Measurements from ENCODE around the gene SCN2B. TPM values are rescaled to one million over a fixed set of nuclear protein-coding genes. Genes with fewer than 3 reads are reported as not detected.

The SCN2B gene
- total RNA-seq, 1 experiment from 2014 or later = 0.20 TPM

DNA sequence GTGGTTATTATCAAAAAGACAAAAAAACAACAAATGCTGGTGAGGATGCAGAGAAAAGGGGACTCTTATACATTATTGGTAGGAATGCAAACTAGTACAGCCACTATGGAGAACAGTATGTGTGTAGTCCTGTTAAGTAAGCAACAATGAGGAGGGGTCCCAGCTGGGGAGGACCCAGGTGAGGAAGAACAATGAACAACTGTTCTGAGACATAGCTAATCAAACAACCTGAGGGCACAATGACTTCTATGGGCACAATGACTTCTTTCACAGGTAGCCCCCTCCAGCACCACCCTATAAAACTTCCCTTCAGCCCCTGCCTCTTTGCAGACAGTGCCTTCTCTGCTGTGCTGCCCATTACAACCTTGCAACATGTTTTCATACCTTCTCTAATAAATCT is 42.8 kb upstream of the SCN2B start:
- Mint-ChIP-seq H3K9me3 (peaks cover 4% of the 10 kb centered on the region), H3K4me3 (no peak overlapping the region), H3K36me3 (no peaks in the 10 kb centered on the region), H3K4me1 (peaks cover 7% of the 10 kb centered on the region; the same call in 1 of the 2 replicates), H3K27me3 (ENCODE audit: low read depth) (peaks cover 6% of the 10 kb centered on the region), H3K27ac (no peak overlapping the region)
- CTCF ChIA-PET = interaction anchor here (2.4 kb wide), 1 partner anchor 21 kb away, joined by 9 read pairs; no protein-coding TSS in a partner anchor
- DNase-seq (ENCODE audit: low spot score) = no peak
- ATAC-seq = no peak
- no peak for TF ChIP-seq ATF1 (CRISPR knock-in tag; IDR thresholded peaks at IDR 0.05)
- TF ChIP-seq, protein P1, sequence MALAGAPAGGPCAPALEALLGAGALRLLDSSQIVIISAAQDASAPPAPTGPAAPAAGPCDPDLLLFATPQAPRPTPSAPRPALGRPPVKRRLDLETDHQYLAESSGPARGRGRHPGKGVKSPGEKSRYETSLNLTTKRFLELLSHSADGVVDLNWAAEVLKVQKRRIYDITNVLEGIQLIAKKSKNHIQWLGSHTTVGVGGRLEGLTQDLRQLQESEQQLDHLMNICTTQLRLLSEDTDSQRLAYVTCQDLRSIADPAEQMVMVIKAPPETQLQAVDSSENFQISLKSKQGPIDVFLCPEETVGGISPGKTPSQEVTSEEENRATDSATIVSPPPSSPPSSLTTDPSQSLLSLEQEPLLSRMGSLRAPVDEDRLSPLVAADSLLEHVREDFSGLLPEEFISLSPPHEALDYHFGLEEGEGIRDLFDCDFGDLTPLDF (CRISPR knock-in tag; IDR thresholded peaks at IDR 0.05) = no peak
- TF ChIP-seq, protein P2, sequence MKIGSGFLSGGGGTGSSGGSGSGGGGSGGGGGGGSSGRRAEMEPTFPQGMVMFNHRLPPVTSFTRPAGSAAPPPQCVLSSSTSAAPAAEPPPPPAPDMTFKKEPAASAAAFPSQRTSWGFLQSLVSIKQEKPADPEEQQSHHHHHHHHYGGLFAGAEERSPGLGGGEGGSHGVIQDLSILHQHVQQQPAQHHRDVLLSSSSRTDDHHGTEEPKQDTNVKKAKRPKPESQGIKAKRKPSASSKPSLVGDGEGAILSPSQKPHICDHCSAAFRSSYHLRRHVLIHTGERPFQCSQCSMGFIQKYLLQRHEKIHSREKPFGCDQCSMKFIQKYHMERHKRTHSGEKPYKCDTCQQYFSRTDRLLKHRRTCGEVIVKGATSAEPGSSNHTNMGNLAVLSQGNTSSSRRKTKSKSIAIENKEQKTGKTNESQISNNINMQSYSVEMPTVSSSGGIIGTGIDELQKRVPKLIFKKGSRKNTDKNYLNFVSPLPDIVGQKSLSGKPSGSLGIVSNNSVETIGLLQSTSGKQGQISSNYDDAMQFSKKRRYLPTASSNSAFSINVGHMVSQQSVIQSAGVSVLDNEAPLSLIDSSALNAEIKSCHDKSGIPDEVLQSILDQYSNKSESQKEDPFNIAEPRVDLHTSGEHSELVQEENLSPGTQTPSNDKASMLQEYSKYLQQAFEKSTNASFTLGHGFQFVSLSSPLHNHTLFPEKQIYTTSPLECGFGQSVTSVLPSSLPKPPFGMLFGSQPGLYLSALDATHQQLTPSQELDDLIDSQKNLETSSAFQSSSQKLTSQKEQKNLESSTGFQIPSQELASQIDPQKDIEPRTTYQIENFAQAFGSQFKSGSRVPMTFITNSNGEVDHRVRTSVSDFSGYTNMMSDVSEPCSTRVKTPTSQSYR (CRISPR knock-in tag; IDR thresholded peaks at IDR 0.05) = no peak
- TF ChIP-seq, protein P3, sequence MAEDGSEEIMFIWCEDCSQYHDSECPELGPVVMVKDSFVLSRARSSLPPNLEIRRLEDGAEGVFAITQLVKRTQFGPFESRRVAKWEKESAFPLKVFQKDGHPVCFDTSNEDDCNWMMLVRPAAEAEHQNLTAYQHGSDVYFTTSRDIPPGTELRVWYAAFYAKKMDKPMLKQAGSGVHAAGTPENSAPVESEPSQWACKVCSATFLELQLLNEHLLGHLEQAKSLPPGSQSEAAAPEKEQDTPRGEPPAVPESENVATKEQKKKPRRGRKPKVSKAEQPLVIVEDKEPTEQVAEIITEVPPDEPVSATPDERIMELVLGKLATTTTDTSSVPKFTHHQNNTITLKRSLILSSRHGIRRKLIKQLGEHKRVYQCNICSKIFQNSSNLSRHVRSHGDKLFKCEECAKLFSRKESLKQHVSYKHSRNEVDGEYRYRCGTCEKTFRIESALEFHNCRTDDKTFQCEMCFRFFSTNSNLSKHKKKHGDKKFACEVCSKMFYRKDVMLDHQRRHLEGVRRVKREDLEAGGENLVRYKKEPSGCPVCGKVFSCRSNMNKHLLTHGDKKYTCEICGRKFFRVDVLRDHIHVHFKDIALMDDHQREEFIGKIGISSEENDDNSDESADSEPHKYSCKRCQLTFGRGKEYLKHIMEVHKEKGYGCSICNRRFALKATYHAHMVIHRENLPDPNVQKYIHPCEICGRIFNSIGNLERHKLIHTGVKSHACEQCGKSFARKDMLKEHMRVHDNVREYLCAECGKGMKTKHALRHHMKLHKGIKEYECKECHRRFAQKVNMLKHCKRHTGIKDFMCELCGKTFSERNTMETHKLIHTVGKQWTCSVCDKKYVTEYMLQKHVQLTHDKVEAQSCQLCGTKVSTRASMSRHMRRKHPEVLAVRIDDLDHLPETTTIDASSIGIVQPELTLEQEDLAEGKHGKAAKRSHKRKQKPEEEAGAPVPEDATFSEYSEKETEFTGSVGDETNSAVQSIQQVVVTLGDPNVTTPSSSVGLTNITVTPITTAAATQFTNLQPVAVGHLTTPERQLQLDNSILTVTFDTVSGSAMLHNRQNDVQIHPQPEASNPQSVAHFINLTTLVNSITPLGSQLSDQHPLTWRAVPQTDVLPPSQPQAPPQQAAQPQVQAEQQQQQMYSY (CRISPR knock-in tag; IDR thresholded peaks at IDR 0.05) = no peak
- TF ChIP-seq, protein P4, sequence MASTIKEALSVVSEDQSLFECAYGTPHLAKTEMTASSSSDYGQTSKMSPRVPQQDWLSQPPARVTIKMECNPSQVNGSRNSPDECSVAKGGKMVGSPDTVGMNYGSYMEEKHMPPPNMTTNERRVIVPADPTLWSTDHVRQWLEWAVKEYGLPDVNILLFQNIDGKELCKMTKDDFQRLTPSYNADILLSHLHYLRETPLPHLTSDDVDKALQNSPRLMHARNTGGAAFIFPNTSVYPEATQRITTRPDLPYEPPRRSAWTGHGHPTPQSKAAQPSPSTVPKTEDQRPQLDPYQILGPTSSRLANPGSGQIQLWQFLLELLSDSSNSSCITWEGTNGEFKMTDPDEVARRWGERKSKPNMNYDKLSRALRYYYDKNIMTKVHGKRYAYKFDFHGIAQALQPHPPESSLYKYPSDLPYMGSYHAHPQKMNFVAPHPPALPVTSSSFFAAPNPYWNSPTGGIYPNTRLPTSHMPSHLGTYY (CRISPR knock-in tag; IDR thresholded peaks at IDR 0.05) = no peak
- POLR2A ChIA-PET = no interaction called here

DNA sequence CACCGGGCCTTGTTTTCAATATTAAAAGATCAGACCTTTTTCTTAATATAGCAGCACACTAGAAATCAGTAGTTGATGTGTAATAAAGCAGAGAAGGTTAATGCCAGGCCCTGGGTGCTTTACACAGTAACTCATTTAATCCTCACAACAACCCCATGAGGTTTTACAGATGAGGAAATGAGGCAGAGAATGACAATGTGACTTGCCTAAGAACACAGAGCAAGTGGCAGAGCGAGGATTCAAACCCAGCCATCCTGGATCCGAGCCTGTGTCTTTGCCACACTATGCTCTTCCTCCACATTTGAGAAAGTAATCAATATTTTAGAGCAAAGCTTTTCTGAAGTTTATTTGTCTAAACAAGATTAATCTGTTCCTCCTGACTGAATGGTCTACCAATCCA is 41.1 kb upstream of the SCN2B start:
- peaks cover 4% of the 10 kb centered on the region for H3K9me3 Mint-ChIP-seq
- POLR2A ChIA-PET = no interaction called here
- no peaks in the 10 kb centered on the region for H3K36me3 Mint-ChIP-seq
- no peak overlapping the region for H3K27ac Mint-ChIP-seq
- H3K4me1 Mint-ChIP-seq = peaks cover 24% of the 10 kb centered on the region
- H3K4me3 Mint-ChIP-seq = no peak overlapping the region
- H3K27me3 Mint-ChIP-seq (ENCODE audit: low read depth) = peaks cover 6% of the 10 kb centered on the region
- CTCF ChIA-PET = no interaction called here
- no peak for DNase-seq (ENCODE audit: low spot score)
- no peak for ATAC-seq
- TF ChIP-seq, protein P5, sequence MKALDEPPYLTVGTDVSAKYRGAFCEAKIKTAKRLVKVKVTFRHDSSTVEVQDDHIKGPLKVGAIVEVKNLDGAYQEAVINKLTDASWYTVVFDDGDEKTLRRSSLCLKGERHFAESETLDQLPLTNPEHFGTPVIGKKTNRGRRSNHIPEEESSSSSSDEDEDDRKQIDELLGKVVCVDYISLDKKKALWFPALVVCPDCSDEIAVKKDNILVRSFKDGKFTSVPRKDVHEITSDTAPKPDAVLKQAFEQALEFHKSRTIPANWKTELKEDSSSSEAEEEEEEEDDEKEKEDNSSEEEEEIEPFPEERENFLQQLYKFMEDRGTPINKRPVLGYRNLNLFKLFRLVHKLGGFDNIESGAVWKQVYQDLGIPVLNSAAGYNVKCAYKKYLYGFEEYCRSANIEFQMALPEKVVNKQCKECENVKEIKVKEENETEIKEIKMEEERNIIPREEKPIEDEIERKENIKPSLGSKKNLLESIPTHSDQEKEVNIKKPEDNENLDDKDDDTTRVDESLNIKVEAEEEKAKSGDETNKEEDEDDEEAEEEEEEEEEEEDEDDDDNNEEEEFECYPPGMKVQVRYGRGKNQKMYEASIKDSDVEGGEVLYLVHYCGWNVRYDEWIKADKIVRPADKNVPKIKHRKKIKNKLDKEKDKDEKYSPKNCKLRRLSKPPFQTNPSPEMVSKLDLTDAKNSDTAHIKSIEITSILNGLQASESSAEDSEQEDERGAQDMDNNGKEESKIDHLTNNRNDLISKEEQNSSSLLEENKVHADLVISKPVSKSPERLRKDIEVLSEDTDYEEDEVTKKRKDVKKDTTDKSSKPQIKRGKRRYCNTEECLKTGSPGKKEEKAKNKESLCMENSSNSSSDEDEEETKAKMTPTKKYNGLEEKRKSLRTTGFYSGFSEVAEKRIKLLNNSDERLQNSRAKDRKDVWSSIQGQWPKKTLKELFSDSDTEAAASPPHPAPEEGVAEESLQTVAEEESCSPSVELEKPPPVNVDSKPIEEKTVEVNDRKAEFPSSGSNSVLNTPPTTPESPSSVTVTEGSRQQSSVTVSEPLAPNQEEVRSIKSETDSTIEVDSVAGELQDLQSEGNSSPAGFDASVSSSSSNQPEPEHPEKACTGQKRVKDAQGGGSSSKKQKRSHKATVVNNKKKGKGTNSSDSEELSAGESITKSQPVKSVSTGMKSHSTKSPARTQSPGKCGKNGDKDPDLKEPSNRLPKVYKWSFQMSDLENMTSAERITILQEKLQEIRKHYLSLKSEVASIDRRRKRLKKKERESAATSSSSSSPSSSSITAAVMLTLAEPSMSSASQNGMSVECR (CRISPR knock-in tag; IDR thresholded peaks at IDR 0.05; ENCODE audit: borderline replicate concordance) = no peak
- no peak for TF ChIP-seq PRRX2 (CRISPR knock-in tag; IDR thresholded peaks at IDR 0.05)
- no peak for TF ChIP-seq GTF2I (CRISPR knock-in tag; conservative IDR thresholded peaks at IDR 0.05)
- TF ChIP-seq ZNF138 (CRISPR knock-in tag; conservative IDR thresholded peaks at IDR 0.05) = no peak
- TF ChIP-seq JAZF1 (CRISPR knock-in tag; IDR thresholded peaks at IDR 0.05) = no peak
- TF ChIP-seq, protein P6, sequence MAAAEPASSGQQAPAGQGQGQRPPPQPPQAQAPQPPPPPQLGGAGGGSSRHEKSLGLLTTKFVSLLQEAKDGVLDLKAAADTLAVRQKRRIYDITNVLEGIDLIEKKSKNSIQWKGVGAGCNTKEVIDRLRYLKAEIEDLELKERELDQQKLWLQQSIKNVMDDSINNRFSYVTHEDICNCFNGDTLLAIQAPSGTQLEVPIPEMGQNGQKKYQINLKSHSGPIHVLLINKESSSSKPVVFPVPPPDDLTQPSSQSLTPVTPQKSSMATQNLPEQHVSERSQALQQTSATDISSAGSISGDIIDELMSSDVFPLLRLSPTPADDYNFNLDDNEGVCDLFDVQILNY (CRISPR knock-in tag; IDR thresholded peaks at IDR 0.05) = no peak
- TF ChIP-seq, protein P7, sequence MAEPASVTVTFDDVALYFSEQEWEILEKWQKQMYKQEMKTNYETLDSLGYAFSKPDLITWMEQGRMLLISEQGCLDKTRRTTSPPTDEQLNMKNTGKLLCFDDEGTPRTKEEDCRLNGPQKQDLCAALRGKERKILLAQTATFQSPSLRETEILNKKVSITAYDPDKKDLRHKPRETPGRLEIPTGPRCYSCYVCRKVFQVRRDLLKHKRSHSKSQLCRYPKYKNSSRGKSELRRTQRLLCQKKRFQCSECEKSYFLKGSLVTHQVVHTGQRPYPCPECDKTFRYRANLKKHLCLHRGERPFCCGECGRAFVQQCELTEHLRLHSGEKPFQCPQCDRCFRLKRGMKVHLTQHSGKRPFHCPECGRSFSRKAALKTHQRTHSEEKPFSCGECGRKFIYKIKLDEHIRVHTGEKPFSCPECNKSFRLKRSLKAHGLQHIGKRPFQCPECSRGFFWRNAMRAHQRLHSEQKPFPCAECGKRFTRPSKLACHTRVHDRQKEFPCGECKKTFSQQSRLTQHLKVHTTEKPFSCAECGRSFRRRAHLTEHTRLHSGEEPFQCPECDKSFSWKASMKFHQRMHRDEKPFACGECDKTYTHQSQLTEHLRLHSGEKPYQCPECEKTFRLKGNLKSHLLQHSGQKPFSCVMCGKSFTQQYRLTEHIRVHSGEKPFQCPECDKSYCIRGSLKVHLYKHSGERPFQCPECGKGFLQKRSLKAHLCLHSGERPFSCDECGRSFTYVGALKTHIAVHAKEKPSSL (CRISPR knock-in tag; conservative IDR thresholded peaks at IDR 0.05) = no peak
- no peak for TF ChIP-seq TEAD1 (CRISPR knock-in tag; IDR thresholded peaks at IDR 0.05)
- TF ChIP-seq SP1 (CRISPR knock-in tag; conservative IDR thresholded peaks at IDR 0.05) = no peak
- TF ChIP-seq FOXJ3 (CRISPR knock-in tag; IDR thresholded peaks at IDR 0.05; ENCODE audit: borderline replicate concordance) = no peak
- TF ChIP-seq, protein P8, sequence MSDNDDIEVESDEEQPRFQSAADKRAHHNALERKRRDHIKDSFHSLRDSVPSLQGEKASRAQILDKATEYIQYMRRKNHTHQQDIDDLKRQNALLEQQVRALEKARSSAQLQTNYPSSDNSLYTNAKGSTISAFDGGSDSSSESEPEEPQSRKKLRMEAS (CRISPR knock-in tag; IDR thresholded peaks at IDR 0.05) = no peak

Data from WTC11 (cell line).